ENCODE measurements around the gene LRRN2. TPM values are rescaled to one million over a fixed set of nuclear protein-coding genes. Genes with fewer than 3 reads are reported as not detected.

LRRN2 gene
- total RNA-seq, 3 donors from 2014 or later = 4.3 to 33.3 (median 26.4) TPM

DNA sequence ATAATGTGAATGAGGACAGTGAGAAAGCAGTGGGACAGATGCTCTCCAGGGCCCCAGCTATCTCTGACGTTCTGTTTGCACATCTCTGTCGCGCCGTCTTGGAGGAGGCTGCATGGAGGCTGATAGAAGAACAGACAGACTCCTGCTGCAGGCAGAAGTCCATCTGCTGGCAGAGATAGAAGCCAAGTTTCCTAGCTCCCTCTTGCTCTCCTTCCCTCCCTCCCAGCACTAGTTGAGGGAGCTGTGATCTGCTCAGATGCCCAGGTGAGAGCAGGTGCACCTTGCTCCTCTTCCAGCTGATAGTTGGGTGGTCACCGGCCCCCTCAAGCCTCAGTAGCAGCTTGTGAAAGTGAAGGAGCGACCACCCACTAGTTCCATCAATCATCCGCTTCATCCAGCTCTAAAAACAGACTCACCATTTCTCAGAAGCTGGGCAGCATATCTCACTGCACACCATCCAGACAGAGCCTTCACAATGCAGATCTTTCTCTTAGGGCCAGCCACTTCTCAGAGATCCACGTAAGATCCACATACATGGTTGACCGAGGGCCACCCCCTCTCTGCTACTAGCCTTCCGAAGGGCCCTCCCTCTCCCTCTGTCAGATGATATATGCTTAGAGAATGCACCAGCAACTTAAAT, 12.9 kb downstream of the LRRN2 start:
- Histone ChIP-seq H3K4me3 (no peak overlapping the region), H3K36me3 (ENCODE audit: low read depth) (no peaks in the 10 kb centered on the region), H3K4me1 (ENCODE audit: low read depth) (peaks cover 4% of the 10 kb centered on the region), H3K9me3 (no peaks in the 10 kb centered on the region)
- ATAC-seq = no peak
- TF ChIP-seq, protein P1, sequence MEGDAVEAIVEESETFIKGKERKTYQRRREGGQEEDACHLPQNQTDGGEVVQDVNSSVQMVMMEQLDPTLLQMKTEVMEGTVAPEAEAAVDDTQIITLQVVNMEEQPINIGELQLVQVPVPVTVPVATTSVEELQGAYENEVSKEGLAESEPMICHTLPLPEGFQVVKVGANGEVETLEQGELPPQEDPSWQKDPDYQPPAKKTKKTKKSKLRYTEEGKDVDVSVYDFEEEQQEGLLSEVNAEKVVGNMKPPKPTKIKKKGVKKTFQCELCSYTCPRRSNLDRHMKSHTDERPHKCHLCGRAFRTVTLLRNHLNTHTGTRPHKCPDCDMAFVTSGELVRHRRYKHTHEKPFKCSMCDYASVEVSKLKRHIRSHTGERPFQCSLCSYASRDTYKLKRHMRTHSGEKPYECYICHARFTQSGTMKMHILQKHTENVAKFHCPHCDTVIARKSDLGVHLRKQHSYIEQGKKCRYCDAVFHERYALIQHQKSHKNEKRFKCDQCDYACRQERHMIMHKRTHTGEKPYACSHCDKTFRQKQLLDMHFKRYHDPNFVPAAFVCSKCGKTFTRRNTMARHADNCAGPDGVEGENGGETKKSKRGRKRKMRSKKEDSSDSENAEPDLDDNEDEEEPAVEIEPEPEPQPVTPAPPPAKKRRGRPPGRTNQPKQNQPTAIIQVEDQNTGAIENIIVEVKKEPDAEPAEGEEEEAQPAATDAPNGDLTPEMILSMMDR (IDR thresholded peaks at IDR 0.05) = no peak
- DNase-seq = no peak
- intact Hi-C loops (cut with DNase I, micrococcal nuclease) = no loop called here

DNA sequence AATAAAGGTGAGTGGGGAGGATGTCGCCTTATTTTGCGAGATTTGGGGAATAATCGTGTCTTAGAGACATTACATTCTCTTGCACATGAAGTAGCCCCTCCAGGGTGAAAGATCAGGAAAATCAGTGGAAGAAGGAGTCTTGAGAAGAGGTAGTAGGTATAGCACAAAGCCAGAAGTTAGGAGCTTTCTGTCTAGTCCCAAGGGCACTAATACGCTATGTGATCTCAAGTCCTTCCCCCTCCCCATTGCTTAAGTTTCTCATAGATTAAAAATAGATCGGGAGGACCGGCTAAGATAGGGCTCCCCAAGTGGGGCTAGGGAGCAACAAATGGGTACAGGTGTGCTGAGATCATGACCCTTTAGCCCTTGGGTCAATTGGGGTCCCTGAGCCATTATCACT, 13.5 kb downstream of the LRRN2 start:
- Histone ChIP-seq H3K36me3 (ENCODE audit: low read depth) (no peaks in the 10 kb centered on the region), H3K9me3 (no peaks in the 10 kb centered on the region), H3K4me1 (ENCODE audit: low read depth) (peaks cover 4% of the 10 kb centered on the region), H3K4me3 (no peak overlapping the region)
- DNase-seq (no peak), ATAC-seq (no peak)
- intact Hi-C loops (cut with DNase I, micrococcal nuclease) = no loop called here
- TF ChIP-seq, protein P1 (IDR thresholded peaks at IDR 0.05) = no peak

DNA sequence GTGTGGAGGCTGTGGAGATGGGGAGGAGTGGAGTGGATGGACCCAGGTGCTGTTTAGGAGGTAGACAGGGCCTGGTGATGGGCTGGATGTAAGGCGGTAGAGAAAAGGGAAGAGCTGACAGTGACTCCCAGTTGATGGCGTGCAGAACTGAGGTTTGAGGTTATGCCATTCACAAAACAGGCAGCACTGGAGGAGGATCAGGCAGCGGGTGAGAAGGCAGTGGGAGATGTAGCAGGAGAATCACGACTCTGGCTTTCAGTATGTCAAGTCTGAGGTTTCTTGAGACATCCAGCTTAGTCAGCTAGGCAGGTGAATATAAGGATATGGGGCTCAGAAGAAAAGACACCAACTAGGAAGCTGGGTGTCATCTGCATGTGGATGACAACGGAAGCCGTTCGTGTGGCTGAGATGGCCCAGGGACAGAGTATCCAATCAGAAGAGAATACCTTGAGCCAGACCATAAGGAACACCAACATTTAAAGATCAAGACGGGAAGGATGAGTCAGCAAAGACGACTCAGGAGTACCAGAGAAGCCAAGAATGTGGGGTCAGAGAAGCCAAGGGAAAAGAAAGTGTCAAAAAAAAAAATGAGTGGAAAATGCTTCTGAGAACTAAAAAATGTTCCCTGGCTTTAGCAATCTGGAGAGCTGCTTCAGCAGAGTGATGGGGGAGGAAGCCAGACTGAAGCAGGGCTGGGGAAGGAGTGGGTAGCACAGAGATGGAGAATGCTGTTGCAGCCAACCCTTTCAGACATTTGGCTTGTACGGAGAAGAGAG, 15.2 kb downstream of the LRRN2 start:
- no peak for ATAC-seq
- peaks cover 4% of the 10 kb centered on the region for H3K4me1 ChIP-seq (ENCODE audit: low read depth)
- H3K9me3 ChIP-seq = no peaks in the 10 kb centered on the region
- no peak overlapping the region for H3K4me3 ChIP-seq
- TF ChIP-seq, protein P1 (IDR thresholded peaks at IDR 0.05) = no peak
- no peaks in the 10 kb centered on the region for H3K36me3 ChIP-seq (ENCODE audit: low read depth)
- intact Hi-C loops (cut with DNase I, micrococcal nuclease) = no loop called here
- no peak for DNase-seq

DNA sequence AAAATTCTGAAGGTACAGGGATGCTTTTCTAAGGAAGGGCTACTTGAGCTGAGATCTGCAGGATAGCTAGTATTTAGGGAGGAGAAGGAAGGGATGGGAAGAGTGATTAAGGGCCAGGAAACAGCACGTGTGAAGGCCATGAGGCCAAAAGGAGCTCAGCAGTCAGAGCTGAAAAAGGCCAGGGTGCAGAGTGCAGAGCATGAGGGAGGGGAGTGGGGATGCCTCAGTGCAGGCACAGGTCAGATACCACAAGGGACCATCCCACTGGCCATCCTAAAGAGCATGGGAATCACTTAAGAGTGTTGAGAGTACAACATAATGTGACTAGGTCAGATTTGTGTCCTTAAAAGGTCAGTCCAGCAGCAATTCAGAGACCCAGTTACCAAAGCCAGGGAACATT, 16.0 kb downstream of the LRRN2 start:
- H3K4me1 ChIP-seq (ENCODE audit: low read depth) = peaks cover 4% of the 10 kb centered on the region
- DNase-seq (no peak), ATAC-seq (no peak)
- H3K9me3 ChIP-seq = no peaks in the 10 kb centered on the region
- TF ChIP-seq, protein P1 (IDR thresholded peaks at IDR 0.05) = no peak
- H3K36me3 ChIP-seq (ENCODE audit: low read depth) = no peaks in the 10 kb centered on the region
- intact Hi-C loops (cut with DNase I, micrococcal nuclease) = no loop called here
- H3K4me3 ChIP-seq = no peak overlapping the region

DNA sequence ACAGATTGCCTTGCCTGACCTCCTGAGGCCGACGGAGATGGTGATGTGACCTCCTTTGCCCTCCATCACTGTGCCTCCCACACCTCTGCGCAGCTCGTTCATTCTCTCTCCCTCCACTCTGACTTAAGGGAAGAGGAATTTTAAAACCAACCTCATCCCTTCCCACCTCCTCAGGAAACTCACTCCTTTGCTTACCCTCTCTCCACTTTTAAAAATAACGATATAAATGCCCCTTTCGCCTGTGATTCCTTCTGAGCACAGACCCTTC, 21.2 kb downstream of the LRRN2 start:
- no peak overlapping the region for H3K4me3 ChIP-seq
- no peak for DNase-seq
- intact Hi-C loops (cut with DNase I, micrococcal nuclease) = no loop called here

More for the DNA sequence above, 21.2 kb downstream of the LRRN2 start:
- Histone ChIP-seq H3K36me3 (ENCODE audit: low read depth) (no peaks in the 10 kb centered on the region), H3K9me3 (no peaks in the 10 kb centered on the region), H3K4me1 (ENCODE audit: low read depth) (no peaks in the 10 kb centered on the region)
- TF ChIP-seq, protein P1 (IDR thresholded peaks at IDR 0.05) = no peak
- ATAC-seq = no peak

All from mucosa of descending colon (tissue), 3 donors.